A673 (cell line): ENCODE measurements around the gene TEPSIN. TPM values are rescaled to one million over a fixed set of nuclear protein-coding genes. Genes with fewer than 3 reads are reported as not detected.

Experiments
- BruUV-seq: library from RNA; stranded (reverse); fragments of 400-500 nt; replicated peaks from 2 replicates; lab custom pipeline; 2021; lab: Mats Ljungman, UMichigan
- CTCF ChIA-PET: fragments of 300-600 bp; sonication (Branson Sonifier 250); formaldehyde crosslinking; loops from one replicate; lab custom pipeline; 2022; ENCODE audit warnings: antibody characterized with exemption; lab: Charles Lee
- POLR2A ChIA-PET: fragments of 300-600 bp; sonication (Branson Sonifier 250); formaldehyde crosslinking; loops from one replicate; lab custom pipeline; 2022; ENCODE audit warnings: antibody characterized with exemption; ENCODE audit not compliant: low non-redundant PET; lab: Charles Lee
- DNase-seq: peaks from one replicate; pipeline ENCODE4 v3.0.0-alpha.2; 2015; ENCODE audit warnings: low spot score
- H3K27ac ChIP-seq: fragments of 200-600 bp; sonication (generic); 2 replicates; pipeline ENCODE4 v1.5.1; 2016; ENCODE audit warnings: mixed run types, low read depth, mild to moderate bottlenecking, mixed read lengths, antibody characterized with exemption, low read length; ENCODE audit not compliant: poor library complexity, severe bottlenecking
- H3K27me3 ChIP-seq: fragments of 200-600 bp; sonication (generic); replicated peaks from 2 replicates; pipeline ENCODE4 v1.6.1; 2017; ENCODE audit warnings: mixed run types, low read depth, mild to moderate bottlenecking, mixed read lengths, antibody characterized with exemption, low read length; ENCODE audit not compliant: insufficient read depth, poor library complexity
- H3K36me3 ChIP-seq: fragments of 200-600 bp; sonication (generic); 2 replicates; pipeline ENCODE4 v1.6.1; 2016; ENCODE audit warnings: mixed run types, mild to moderate bottlenecking, mixed read lengths, antibody characterized with exemption, low read length; ENCODE audit not compliant: insufficient read depth, poor library complexity, severe bottlenecking
- H3K4me1 ChIP-seq: fragments of 200-600 bp; sonication (generic); 2 replicates; pipeline ENCODE4 v1.6.1; 2017; ENCODE audit warnings: mixed run types, mild to moderate bottlenecking, mixed read lengths, antibody characterized with exemption, low read length; ENCODE audit not compliant: insufficient read depth, poor library complexity, severe bottlenecking
- H3K4me3 ChIP-seq: fragments of 200-600 bp; sonication (generic); 2 replicates; pipeline ENCODE4 v1.5.1; 2016; ENCODE audit warnings: low read depth, mixed run types, mild to moderate bottlenecking, mixed read lengths, low read length; ENCODE audit not compliant: poor library complexity, severe bottlenecking
- H3K9me3 ChIP-seq: fragments of 200-600 bp; sonication (generic); 2 replicates; pipeline ENCODE4 v1.6.1; 2016; ENCODE audit warnings: mixed run types, low read depth, mild to moderate bottlenecking, mixed read lengths, antibody characterized with exemption, low read length; ENCODE audit not compliant: poor library complexity, severe bottlenecking
- EZH2 ChIP-seq: fragments of 200-600 bp; sonication (generic); IDR thresholded peaks from 2 replicates; pipeline ENCODE4 v1.6.1; 2017; ENCODE audit warnings: borderline replicate concordance, low read depth, mild to moderate bottlenecking, mixed read lengths, antibody characterized with exemption, low read length; ENCODE audit not compliant: poor library complexity, severe bottlenecking
- intact Hi-C: fragments of 100-400 bp; cut with micrococcal nuclease; formaldehyde crosslinking; loops from one replicate; pipeline ENCODE4 v1.10.0; 2022; ENCODE audit not compliant: unreplicated experiment
- total RNA-seq: library from RNA; stranded (reverse); gene quantifications from 2 replicates; pipeline ENCODE4 v1.2.3, GENCODE V29; 2021
- TF ChIP-seq, protein P1 (sequence below): fragments of 300-800, 200-600 bp; sonication (generic); conservative IDR thresholded peaks from 2 replicates; pipeline ENCODE4 v1.5.1; 2017; ENCODE audit warnings: low read depth, mild to moderate bottlenecking, antibody characterized with exemption, low read length, moderate library complexity, mixed read lengths

TEPSIN gene
- total RNA-seq, 1 experiment from 2014 or later, result 36.1 TPM

GRCh38 chr17:81200201-81200600 lies 38.7 kb downstream of the TEPSIN start:
- no TSS peak for BruUV-seq
- peaks cover 5% of the 10 kb centered on the region for H3K4me1 ChIP-seq
- TF ChIP-seq, protein P1, sequence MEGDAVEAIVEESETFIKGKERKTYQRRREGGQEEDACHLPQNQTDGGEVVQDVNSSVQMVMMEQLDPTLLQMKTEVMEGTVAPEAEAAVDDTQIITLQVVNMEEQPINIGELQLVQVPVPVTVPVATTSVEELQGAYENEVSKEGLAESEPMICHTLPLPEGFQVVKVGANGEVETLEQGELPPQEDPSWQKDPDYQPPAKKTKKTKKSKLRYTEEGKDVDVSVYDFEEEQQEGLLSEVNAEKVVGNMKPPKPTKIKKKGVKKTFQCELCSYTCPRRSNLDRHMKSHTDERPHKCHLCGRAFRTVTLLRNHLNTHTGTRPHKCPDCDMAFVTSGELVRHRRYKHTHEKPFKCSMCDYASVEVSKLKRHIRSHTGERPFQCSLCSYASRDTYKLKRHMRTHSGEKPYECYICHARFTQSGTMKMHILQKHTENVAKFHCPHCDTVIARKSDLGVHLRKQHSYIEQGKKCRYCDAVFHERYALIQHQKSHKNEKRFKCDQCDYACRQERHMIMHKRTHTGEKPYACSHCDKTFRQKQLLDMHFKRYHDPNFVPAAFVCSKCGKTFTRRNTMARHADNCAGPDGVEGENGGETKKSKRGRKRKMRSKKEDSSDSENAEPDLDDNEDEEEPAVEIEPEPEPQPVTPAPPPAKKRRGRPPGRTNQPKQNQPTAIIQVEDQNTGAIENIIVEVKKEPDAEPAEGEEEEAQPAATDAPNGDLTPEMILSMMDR, result no peak
- no peaks in the 10 kb centered on the region for H3K27me3 ChIP-seq
- H3K4me3 ChIP-seq, result no peak overlapping the region
- intact Hi-C loops, result no loop called here
- CTCF ChIA-PET, result interaction anchor here (0.6 kb wide), 1 partner anchor 54 kb away, joined by 7 read pairs; no protein-coding TSS in a partner anchor
- POLR2A ChIA-PET, result interaction anchor here (0.5 kb wide), 1 partner anchor 200 kb away, joined by 3 read pairs; no protein-coding TSS in a partner anchor
- no peaks in the 10 kb centered on the region for H3K9me3 ChIP-seq
- H3K27ac ChIP-seq, result no peak overlapping the region
- no peak for DNase-seq
- no peaks in the 10 kb centered on the region for H3K36me3 ChIP-seq

- intact Hi-C loops, result no loop called here
- Histone ChIP-seq H3K4me3 (no peak overlapping the region), H3K36me3 (no peaks in the 10 kb centered on the region), H3K9me3 (no peaks in the 10 kb centered on the region), H3K4me1 (peaks cover 5% of the 10 kb centered on the region), H3K27ac (no peak overlapping the region), H3K27me3 (no peaks in the 10 kb centered on the region)
- BruUV-seq, result no TSS peak
- DNase-seq, result no peak
- ChIA-PET CTCF (no interaction called here), POLR2A (no interaction called here)
- TF ChIP-seq EZH2, result no peak
- TF ChIP-seq, protein P1, result no peak
Observed at GRCh38 chr17:81199482-81199830, 39.4 kb downstream of the TEPSIN start.

DNA sequence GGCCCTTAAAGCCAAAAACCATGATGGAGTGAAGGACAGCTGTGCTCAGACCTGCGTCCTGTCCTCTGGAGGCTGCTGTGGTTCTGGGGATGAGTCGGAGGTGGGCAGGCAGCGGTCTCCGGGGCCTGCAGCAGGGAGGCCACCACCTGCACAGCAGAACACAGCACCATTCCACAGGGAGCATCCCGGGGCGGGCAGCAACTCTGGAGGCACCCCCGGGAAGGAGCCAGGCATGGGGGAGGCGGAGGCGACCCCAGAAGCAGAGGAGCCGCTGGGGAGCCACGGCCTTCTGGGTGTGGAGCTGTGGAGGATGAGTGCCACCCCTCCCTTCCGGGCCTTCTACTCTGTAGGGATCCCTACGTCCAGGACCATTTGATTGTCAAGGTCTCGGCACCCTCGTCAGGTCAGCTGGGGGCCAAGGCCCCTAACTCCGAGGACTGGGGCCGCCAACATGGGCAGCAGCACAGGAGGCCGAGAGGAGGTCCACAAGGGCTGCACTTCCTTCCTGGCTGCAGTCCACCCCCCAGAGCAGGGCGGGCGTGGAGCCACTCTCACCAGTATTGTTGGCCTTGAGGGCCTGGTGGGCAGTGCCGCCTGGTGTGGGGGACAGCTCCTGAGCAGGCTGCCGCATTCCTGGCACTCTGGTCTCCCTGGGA lies 39.9 kb downstream of the TEPSIN start:
- CTCF ChIA-PET, result no interaction called here
- intact Hi-C loops, result no loop called here
- Histone ChIP-seq H3K4me3 (no peak overlapping the region), H3K36me3 (no peaks in the 10 kb centered on the region), H3K27me3 (no peaks in the 10 kb centered on the region), H3K27ac (no peak overlapping the region), H3K4me1 (peaks cover 5% of the 10 kb centered on the region), H3K9me3 (no peaks in the 10 kb centered on the region)
- TF ChIP-seq, protein P1, result no peak
- TF ChIP-seq EZH2, result no peak
- POLR2A ChIA-PET, result no interaction called here
- BruUV-seq, result no TSS peak
- no peak for DNase-seq
